GM12878 (cell line): Measurements from ENCODE around the gene KERA. TPM values are rescaled to one million over a fixed set of nuclear protein-coding genes. Genes with fewer than 3 reads are reported as not detected.

Source experiments
- ATAC-seq: fragments of 200-7000 bp; cut with Tn5 transposase; 3 replicates; pipeline ENCODE4 v1.9.1; 2020; ENCODE audit warnings: mild to moderate bottlenecking, moderate library complexity
- BruUV-seq: library from RNA; stranded (reverse); fragments of 400-500 nt; replicated peaks from 2 replicates; lab custom pipeline; 2021; lab: Mats Ljungman, UMichigan
- CTCF ChIA-PET: fragments of 300-600 bp; sonication (Branson Sonifier 250); formaldehyde crosslinking; extraction: SDS; loops from one replicate; lab custom pipeline; 2021; ENCODE audit warnings: inconsistent platforms; lab: Yijun Ruan, JAX
- POLR2A ChIA-PET: fragments of 350-600 bp; formaldehyde crosslinking; extraction: SDS; loops from one replicate; lab custom pipeline; 2021; ENCODE audit warnings: inconsistent platforms; lab: Charles Lee
- RAD21 ChIA-PET: fragments of 300-600 bp; sonication (Branson Sonifier 250); formaldehyde crosslinking; loops from one replicate; lab custom pipeline; 2023; ENCODE audit warnings: antibody characterized with exemption; ENCODE audit not compliant: unreplicated experiment; lab: Charles Lee
- SMC1A ChIA-PET: fragments of 300-600 bp; sonication (Branson Sonifier 250); formaldehyde crosslinking; loops from one replicate; lab custom pipeline; 2023; ENCODE audit not compliant: unreplicated experiment, uncharacterized antibody; lab: Charles Lee
- DNase-seq: peaks from one replicate; pipeline ENCODE4 v3.0.0-alpha.2; 2011; ENCODE audit warnings: low read depth, low spot score
- FAIRE-seq: peaks from 3 replicates; lab custom pipeline; 2011; peaks lifted over from hg19 to GRCh38; lab: Jason Lieb, UNC
- H2AFZ ChIP-seq: 2 replicates; pipeline ENCODE4 v1.6.0; 2011; ENCODE audit warnings: low read depth, low read length, control low read depth; ENCODE audit not compliant: control insufficient read depth
- H3K27ac ChIP-seq: 2 replicates; pipeline ENCODE4 v1.5.1; 2011; ENCODE audit warnings: control low read depth; ENCODE audit not compliant: control insufficient read depth, insufficient read depth
- H3K27me3 ChIP-seq, 2 experiments: replicated peaks in 1 of 2; 2 replicates each; pipeline versions ENCODE4 v1.6.0 to v1.6.1; 2011; ENCODE audit warnings: low read length in 1 of 2; ENCODE audit not compliant: control insufficient read depth in 2 of 2, insufficient read depth in 2 of 2
- H3K36me3 ChIP-seq, 2 experiments: 2 replicates each; pipeline ENCODE4 v1.5.1; 2011; ENCODE audit warnings: low read length in 1 of 2; ENCODE audit not compliant: control insufficient read depth in 2 of 2, insufficient read depth in 2 of 2
- H3K4me1 ChIP-seq: 2 replicates; pipeline ENCODE4 v1.6.1; 2011; ENCODE audit warnings: mild to moderate bottlenecking, low read length, moderate library complexity, mixed read lengths; ENCODE audit not compliant: control insufficient read depth, insufficient read depth
- H3K4me2 ChIP-seq: 2 replicates; pipeline ENCODE4 v1.6.0; 2011; ENCODE audit warnings: control low read depth; ENCODE audit not compliant: control insufficient read depth, insufficient read depth
- H3K4me3 ChIP-seq: fragments of 200-600 bp; sonication (generic); 2 replicates; pipeline ENCODE4 v1.5.1; 2016
- H3K79me2 ChIP-seq: 2 replicates; pipeline ENCODE4 v1.6.0; 2011; ENCODE audit warnings: low read length; ENCODE audit not compliant: control insufficient read depth, insufficient read depth
- H3K9ac ChIP-seq: 2 replicates; pipeline ENCODE4 v1.8.0; 2011; ENCODE audit warnings: low read length, control low read depth, mixed read lengths; ENCODE audit not compliant: control insufficient read depth, insufficient read depth
- H3K9me3 ChIP-seq: replicated peaks from 3 replicates; pipeline ENCODE4 v1.5.1; 2011; ENCODE audit warnings: mild to moderate bottlenecking, low read length; ENCODE audit not compliant: control insufficient read depth, insufficient read depth
- H4K20me1 ChIP-seq: 2 replicates; pipeline ENCODE4 v1.6.0; 2011; ENCODE audit not compliant: control insufficient read depth, insufficient read depth
- EED ChIP-seq: sonication (generic); IDR thresholded peaks from 2 replicates; pipeline ENCODE4 v1.6.1; 2016; ENCODE audit warnings: antibody characterized with exemption, low read depth
- MTA2 ChIP-seq: fragments of 450-650 bp; IDR thresholded peaks from 2 replicates; pipeline ENCODE4 v1.6.1; 2016; ENCODE audit warnings: low read depth, mild to moderate bottlenecking, moderate library complexity
- PAX5 ChIP-seq: IDR thresholded peaks from 2 replicates; pipeline ENCODE4 v1.6.1; 2011; ENCODE audit warnings: low read depth, low read length, borderline replicate concordance
- SIX5 ChIP-seq: IDR thresholded peaks from 2 replicates; pipeline ENCODE4 v1.6.1; 2011; ENCODE audit warnings: mild to moderate bottlenecking, low read depth, low read length, moderate library complexity; ENCODE audit not compliant: severe bottlenecking
- SMAD1 ChIP-seq: fragments of 450-650 bp; IDR thresholded peaks from 2 replicates; pipeline ENCODE4 v1.6.1; 2018; ENCODE audit warnings: mild to moderate bottlenecking, low read depth; ENCODE audit not compliant: partially characterized antibody
- SREBF2 ChIP-seq: IDR thresholded peaks from 2 replicates; pipeline ENCODE4 v1.6.1; 2012; ENCODE audit warnings: mild to moderate bottlenecking, low read length
- SUZ12 ChIP-seq: fragments of 200-600 bp; sonication (generic); IDR thresholded peaks from one replicate; pipeline ENCODE4 v1.6.1; 2018; ENCODE audit warnings: antibody characterized with exemption, mild to moderate bottlenecking; ENCODE audit not compliant: unreplicated experiment
- ZNF217 ChIP-seq: fragments of 450-650 bp; IDR thresholded peaks from 2 replicates; pipeline ENCODE4 v1.6.1; 2017; ENCODE audit warnings: antibody characterized with exemption, mild to moderate bottlenecking
- WGBS: methylation state at CpG from one replicate; pipeline ENCODE4 v1.1.6; 2016; ENCODE audit warnings: low lambda C conversion rate; ENCODE audit not compliant: insufficient replicate concordance, insufficient coverage; ENCODE audit errors: missing lambda C conversion rate; 5-methylcytosine and 5-hydroxymethylcytosine counted together
- in situ Hi-C: fragments of 300-500 bp; cut with MboI; formaldehyde crosslinking; loops from 9 replicates; pipeline ENCODE4 v1.14.3; 2018; ENCODE audit warnings: mixed read lengths
- intact Hi-C: fragments of 100-400 bp; cut with micrococcal nuclease; formaldehyde crosslinking; loops from one replicate; pipeline ENCODE4 v1.14.2; 2022; ENCODE audit not compliant: unreplicated experiment
- polyA plus RNA-seq, 11 experiments: library from polyadenylated mRNA; depleted of rRNA in 4 of 11; unstranded in 6 of 11; stranded (reverse) in 5 of 11; fragments of >200 nt; fragmentation: Nextera tagmentation in 4 of 11; fragmentation: Illumina TruSeq in 1 of 11; extraction: Ambion mirVana in 4 of 11; extraction: Trizol in 1 of 11; gene quantifications; 1 replicate in 1 of 11; 2 replicates in 10 of 11; pipeline versions ENCODE4 v1.2.1 to v1.2.3, GENCODE V29; 2011 to 2016; ENCODE audit warnings: inconsistent platforms in 2 of 11, missing spikeins in 2 of 11, low read depth in 1 of 11
- total RNA-seq, 4 experiments: library from RNA; depleted of rRNA in 3 of 4; stranded (reverse); fragments of >200 nt in 3 of 4; fragmentation: Illumina TruSeq in 1 of 4; extraction: Trizol in 1 of 4; gene quantifications; 2 replicates each; pipeline versions ENCODE4 v1.2.1 to v1.2.3, GENCODE V29; 2013 to 2021
- TF ChIP-seq, protein P1 (sequence below): IDR thresholded peaks from 2 replicates; pipeline ENCODE4 v1.6.1; 2012; ENCODE audit warnings: low read depth, low read length, improper control_type of control experiment
- TF ChIP-seq, protein P2 (sequence below): IDR thresholded peaks from 2 replicates; pipeline ENCODE4 v1.6.1; 2011; ENCODE audit warnings: low read depth, low read length, improper control_type of control experiment, borderline replicate concordance
- TF ChIP-seq, protein P3 (sequence below): fragments of 450-650 bp; IDR thresholded peaks from 2 replicates; pipeline ENCODE4 v1.6.1; 2017; ENCODE audit warnings: mild to moderate bottlenecking, low read depth, inconsistent platforms; ENCODE audit not compliant: poor library complexity, severe bottlenecking

Gene KERA
- total and polyA plus RNA-seq, 10 of the 15 experiments (the other 5 are each of a cell fraction or from before 2014, with no cell fraction given): not detected

DNA sequence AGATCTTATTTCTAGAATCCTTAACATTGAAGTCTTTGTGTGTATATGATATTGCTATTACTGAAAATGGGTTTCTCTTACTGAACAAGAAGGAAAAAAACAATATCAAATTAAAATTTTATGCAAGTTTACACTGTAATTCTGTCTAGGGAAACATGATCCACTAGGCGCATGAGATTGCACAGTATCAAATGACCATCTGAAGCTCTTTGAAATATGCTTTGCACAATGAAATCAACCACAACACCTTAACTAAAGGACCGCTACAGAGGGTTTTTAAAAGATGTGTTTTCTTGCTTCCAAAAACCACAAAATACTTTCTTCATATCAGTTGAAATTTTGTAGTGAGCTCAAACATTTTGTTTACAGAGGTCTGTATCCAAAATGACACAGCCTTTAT lies 15.1 kb upstream of the KERA start:
- Histone ChIP-seq H3K4me3 (no peak overlapping the region), H2AFZ (no peak overlapping the region), H3K4me2 (no peak overlapping the region), H3K27me3 (no peaks in the 10 kb centered on the region), H3K79me2 (no peaks in the 10 kb centered on the region), H3K9ac (no peak overlapping the region), H3K36me3 (no peaks in the 10 kb centered on the region), H3K27ac (no peak overlapping the region), H4K20me1 (no peaks in the 10 kb centered on the region), H3K9me3 (no peaks in the 10 kb centered on the region), H3K4me1 (no peaks in the 10 kb centered on the region)
- ChIA-PET RAD21 (no interaction called here), SMC1A (no interaction called here), CTCF (no interaction called here), POLR2A (no interaction called here)
- in situ Hi-C loops (no loop called here), intact Hi-C loops (no loop called here)
- no TSS peak for BruUV-seq
- no peak for ATAC-seq
- no peak for FAIRE-seq
- TF ChIP-seq SUZ12 (no peak), SREBF2 (no peak), SIX5 (no peak), SMAD1 (no peak), MTA2 (no peak), EED (no peak), ZNF217 (no peak), PAX5 (no peak)
- TF ChIP-seq, protein P1, sequence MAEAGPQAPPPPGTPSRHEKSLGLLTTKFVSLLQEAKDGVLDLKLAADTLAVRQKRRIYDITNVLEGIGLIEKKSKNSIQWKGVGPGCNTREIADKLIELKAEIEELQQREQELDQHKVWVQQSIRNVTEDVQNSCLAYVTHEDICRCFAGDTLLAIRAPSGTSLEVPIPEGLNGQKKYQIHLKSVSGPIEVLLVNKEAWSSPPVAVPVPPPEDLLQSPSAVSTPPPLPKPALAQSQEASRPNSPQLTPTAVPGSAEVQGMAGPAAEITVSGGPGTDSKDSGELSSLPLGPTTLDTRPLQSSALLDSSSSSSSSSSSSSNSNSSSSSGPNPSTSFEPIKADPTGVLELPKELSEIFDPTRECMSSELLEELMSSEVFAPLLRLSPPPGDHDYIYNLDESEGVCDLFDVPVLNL: no peak
- TF ChIP-seq, protein P2, sequence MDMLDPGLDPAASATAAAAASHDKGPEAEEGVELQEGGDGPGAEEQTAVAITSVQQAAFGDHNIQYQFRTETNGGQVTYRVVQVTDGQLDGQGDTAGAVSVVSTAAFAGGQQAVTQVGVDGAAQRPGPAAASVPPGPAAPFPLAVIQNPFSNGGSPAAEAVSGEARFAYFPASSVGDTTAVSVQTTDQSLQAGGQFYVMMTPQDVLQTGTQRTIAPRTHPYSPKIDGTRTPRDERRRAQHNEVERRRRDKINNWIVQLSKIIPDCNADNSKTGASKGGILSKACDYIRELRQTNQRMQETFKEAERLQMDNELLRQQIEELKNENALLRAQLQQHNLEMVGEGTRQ: no peak
- TF ChIP-seq, protein P3, sequence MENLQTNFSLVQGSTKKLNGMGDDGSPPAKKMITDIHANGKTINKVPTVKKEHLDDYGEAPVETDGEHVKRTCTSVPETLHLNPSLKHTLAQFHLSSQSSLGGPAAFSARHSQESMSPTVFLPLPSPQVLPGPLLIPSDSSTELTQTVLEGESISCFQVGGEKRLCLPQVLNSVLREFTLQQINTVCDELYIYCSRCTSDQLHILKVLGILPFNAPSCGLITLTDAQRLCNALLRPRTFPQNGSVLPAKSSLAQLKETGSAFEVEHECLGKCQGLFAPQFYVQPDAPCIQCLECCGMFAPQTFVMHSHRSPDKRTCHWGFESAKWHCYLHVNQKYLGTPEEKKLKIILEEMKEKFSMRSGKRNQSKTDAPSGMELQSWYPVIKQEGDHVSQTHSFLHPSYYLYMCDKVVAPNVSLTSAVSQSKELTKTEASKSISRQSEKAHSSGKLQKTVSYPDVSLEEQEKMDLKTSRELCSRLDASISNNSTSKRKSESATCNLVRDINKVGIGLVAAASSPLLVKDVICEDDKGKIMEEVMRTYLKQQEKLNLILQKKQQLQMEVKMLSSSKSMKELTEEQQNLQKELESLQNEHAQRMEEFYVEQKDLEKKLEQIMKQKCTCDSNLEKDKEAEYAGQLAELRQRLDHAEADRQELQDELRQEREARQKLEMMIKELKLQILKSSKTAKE: no peak
- no peak for DNase-seq
- 20% methylated on average over 2 of the region's 2 CpGs for WGBS
